Measurements from ENCODE around the gene METTL21C.

GRCh38 chr13:102675115-102675514, 19.7 kb downstream of the METTL21C start:
- TF ChIP-seq, protein P1, sequence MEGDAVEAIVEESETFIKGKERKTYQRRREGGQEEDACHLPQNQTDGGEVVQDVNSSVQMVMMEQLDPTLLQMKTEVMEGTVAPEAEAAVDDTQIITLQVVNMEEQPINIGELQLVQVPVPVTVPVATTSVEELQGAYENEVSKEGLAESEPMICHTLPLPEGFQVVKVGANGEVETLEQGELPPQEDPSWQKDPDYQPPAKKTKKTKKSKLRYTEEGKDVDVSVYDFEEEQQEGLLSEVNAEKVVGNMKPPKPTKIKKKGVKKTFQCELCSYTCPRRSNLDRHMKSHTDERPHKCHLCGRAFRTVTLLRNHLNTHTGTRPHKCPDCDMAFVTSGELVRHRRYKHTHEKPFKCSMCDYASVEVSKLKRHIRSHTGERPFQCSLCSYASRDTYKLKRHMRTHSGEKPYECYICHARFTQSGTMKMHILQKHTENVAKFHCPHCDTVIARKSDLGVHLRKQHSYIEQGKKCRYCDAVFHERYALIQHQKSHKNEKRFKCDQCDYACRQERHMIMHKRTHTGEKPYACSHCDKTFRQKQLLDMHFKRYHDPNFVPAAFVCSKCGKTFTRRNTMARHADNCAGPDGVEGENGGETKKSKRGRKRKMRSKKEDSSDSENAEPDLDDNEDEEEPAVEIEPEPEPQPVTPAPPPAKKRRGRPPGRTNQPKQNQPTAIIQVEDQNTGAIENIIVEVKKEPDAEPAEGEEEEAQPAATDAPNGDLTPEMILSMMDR (IDR thresholded peaks at IDR 0.05; ENCODE audit: borderline replicate concordance, extremely low read depth, low read length, poor library complexity, severe bottlenecking), result no peak
- no peak for TF ChIP-seq EZH2 (IDR thresholded peaks at IDR 0.05; ENCODE audit: borderline replicate concordance, low read depth, low read length, severe bottlenecking)

All from DND-41 (cell line).